ENCODE results near the gene CYP19A1.

DNA sequence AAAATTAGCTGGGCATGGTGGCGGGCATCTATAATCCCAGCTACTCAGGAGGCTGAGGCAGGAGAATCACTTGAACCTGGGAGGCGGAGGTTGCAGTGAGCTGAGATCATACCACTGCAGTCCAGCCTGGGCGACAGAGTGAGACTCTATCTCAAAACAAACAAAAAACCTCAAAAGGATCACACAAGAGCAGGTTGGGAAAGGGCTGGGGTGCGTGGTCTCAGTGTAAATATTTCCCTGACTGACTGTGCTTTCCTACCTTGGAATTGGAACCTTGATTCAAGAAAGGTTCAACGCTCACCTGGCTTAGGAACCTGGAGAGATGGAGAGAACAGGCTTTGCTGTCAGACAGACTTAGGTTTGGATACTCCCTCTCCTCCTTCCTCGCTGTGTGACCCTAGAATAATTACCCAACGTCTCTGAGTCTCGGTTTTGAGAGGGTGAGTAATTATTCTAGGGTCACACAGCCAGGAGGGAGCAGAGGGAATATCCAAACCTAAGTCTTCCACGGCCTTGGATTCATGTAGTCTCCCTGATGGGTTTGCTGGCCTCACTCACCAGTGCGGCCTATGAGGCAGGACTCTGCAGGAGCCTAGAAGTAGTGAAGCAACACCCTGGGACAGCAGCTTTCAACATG is 24.6 kb downstream of the CYP19A1 start:
- no peak for TF ChIP-seq EP300 (IDR thresholded peaks at IDR 0.05)
- TF ChIP-seq, protein P1, sequence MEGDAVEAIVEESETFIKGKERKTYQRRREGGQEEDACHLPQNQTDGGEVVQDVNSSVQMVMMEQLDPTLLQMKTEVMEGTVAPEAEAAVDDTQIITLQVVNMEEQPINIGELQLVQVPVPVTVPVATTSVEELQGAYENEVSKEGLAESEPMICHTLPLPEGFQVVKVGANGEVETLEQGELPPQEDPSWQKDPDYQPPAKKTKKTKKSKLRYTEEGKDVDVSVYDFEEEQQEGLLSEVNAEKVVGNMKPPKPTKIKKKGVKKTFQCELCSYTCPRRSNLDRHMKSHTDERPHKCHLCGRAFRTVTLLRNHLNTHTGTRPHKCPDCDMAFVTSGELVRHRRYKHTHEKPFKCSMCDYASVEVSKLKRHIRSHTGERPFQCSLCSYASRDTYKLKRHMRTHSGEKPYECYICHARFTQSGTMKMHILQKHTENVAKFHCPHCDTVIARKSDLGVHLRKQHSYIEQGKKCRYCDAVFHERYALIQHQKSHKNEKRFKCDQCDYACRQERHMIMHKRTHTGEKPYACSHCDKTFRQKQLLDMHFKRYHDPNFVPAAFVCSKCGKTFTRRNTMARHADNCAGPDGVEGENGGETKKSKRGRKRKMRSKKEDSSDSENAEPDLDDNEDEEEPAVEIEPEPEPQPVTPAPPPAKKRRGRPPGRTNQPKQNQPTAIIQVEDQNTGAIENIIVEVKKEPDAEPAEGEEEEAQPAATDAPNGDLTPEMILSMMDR (IDR thresholded peaks at IDR 0.05): no peak
- TF ChIP-seq POLR2A (IDR thresholded peaks at IDR 0.05): no peak
